Stomach (tissue), 4 donors: ENCODE data around the gene PARD3.

Experiments used
- CTCF ChIP-seq, 7 experiments: fragments of 450-650 bp in 4 of 7; fragments of 200-600 bp in 3 of 7; sonication (generic) in 3 of 7; IDR thresholded peaks; one replicate each; pipeline ENCODE4 v1.5.1; 2016 to 2019; ENCODE audit warnings: antibody characterized with exemption in 7 of 7, control low read depth in 2 of 7, mild to moderate bottlenecking in 1 of 7
- EP300 ChIP-seq: sonication (generic); formaldehyde crosslinking; IDR thresholded peaks from one replicate; pipeline ENCODE4 v1.6.1; 2017; ENCODE audit warnings: antibody characterized with exemption

- no peak for TF ChIP-seq CTCF (IDR thresholded peaks at IDR 0.05)
- no peak for TF ChIP-seq EP300
These were observed 158.4 kb downstream of the PARD3 start for GRCh38 chr10:34656661-34657060.
